ENCODE data around the gene ADAMTS19. TPM values are rescaled to one million over a fixed set of nuclear protein-coding genes. Genes with fewer than 3 reads are reported as not detected.

Gene ADAMTS19
- polyA plus RNA-seq, 3 donors = 0.01 to 0.06 TPM; not detected in 1

DNA sequence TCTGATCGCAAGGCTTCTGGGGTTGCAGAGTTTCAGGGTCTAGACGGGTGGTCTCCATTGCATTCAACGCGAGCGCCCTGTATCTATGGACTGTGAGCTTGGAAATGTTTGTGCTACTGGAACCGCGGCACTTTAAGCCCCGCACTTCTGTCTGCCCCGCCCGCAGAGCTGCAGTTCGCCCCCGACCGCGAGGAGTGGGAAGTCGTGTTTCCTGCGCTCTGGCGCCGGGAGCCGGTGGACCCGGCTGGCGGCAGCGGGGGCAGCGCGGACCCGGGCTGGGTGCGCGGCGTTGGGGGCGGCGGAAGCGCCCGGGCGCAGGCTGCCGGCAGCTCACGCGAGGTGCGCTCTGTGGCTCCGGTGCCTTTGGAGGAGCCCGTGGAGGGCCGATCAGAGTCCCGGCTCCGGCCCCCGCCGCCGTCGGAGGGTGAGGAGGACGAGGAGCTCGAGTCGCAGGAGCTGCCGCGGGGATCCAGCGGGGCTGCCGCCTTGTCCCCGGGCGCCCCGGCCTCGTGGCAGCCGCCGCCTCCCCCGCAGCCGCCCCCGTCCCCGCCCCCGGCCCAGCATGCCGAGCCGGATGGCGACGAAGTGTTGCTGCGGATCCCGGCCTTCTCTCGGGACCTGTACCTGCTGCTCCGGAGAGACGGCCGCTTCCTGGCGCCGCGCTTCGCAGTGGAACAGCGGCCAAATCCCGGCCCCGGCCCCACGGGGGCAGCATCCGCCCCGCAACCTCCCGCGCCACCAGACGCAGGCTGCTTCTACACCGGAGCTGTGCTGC is 1.0 kb downstream of the ADAMTS19 start:
- 1 to 2% (median 2%) methylated on average over 75 to 88 of the region's 88 CpGs for WGBS, 3 donors
- H3K27ac ChIP-seq (ENCODE audit: low read depth, low read length) = no peak overlapping the region

GRCh38 chr5:129461711-129462332 is 1.7 kb downstream of the ADAMTS19 start:
- no peak overlapping the region for H3K27ac ChIP-seq (ENCODE audit: low read depth, low read length)
- 44 to 53% (median 46%) methylated on average over 13 of the region's 13 CpGs for WGBS, 3 donors

DNA sequence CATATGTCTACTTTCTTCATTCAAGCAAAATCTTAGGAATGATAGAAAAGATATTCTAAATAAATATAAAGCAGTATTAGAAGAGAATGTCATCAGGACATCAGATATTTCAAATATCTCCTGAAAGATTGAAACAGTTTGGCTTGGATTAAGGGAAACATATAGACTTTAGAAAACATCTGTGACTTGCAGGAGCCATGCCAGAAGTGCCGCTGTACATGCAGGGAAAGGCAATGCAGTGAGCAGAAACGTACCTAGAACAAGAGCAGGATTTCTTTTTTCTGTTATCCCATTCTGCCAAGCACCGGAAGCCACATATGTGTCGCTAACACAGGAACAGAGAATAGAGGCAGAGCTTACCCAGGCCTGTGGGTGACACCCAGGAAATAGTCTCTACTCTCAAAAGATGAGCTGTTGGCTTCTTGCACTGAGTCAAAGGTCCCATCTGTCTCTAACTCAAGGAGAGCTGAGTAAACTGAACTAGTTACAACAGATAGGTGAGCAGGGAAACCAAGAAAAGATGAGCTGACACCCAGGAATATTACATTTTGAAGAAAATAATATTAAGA is 5.8 kb downstream of the ADAMTS19 start:
- 87 to 94% (median 88%) methylated on average over 4 of the region's 4 CpGs for WGBS, 3 donors
- H3K27ac ChIP-seq (ENCODE audit: low read depth, low read length) = no peak overlapping the region

- H3K27ac ChIP-seq (ENCODE audit: low read depth, low read length) = no peak overlapping the region
- WGBS, 3 donors = 70 to 79% (median 70%) methylated on average over 2 of the region's 2 CpGs
These were observed 14.4 kb downstream of the ADAMTS19 start for GRCh38 chr5:129474544-129474943.

DNA sequence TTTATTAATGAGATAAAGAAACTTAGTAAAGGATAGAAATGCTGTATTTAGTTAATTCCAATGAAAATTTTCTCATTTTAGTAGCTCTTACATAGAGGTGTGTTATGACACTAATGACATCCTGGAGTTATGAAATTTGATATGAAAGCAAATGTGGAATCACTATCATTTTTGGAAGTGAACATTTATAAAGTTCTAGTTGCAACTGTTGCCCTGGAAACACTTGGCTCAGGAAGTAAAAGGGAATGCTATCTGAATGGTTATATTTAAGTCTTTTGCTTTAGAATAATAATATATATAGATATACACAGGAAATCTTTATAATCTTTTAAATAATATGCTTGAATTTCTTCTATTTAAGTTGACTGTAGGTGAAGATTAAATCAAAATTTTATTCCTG is 16.7 kb downstream of the ADAMTS19 start:
- H3K27ac ChIP-seq (ENCODE audit: low read depth, low read length) = no peak overlapping the region

- 41 to 59% (median 50%) methylated on average over 1 of the region's 1 CpG for WGBS, 3 donors
- H3K27ac ChIP-seq (ENCODE audit: low read depth, low read length) = no peak overlapping the region
These were observed 17.4 kb downstream of the ADAMTS19 start for GRCh38 chr5:129477532-129477931.

DNA sequence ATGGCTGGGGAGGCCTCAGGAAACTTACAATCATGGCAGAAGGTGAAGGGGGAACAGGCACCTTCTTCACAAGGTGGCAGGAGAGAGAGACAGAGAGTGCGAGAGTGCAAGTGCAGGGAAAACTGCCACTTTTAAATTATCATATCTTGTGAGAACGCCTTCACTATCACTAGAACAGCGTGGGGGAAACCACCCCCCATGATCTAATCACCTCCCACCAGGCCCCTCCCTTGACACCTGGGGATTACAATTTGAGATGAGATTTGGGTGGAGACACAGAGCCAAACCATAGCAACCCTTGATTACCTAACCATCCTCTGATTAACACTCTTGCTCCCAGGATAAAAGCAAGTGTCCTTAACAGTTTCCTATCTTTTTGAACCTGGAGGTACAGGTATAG is 21.1 kb downstream of the ADAMTS19 start:
- 74 to 81% (median 75%) methylated on average over 3 of the region's 3 CpGs for WGBS, 3 donors
- no peak overlapping the region for H3K27ac ChIP-seq (ENCODE audit: low read depth, low read length)

GRCh38 chr5:129496421-129496820 is 36.3 kb downstream of the ADAMTS19 start:
- H3K27ac ChIP-seq (ENCODE audit: low read depth, low read length) = no peak overlapping the region

DNA sequence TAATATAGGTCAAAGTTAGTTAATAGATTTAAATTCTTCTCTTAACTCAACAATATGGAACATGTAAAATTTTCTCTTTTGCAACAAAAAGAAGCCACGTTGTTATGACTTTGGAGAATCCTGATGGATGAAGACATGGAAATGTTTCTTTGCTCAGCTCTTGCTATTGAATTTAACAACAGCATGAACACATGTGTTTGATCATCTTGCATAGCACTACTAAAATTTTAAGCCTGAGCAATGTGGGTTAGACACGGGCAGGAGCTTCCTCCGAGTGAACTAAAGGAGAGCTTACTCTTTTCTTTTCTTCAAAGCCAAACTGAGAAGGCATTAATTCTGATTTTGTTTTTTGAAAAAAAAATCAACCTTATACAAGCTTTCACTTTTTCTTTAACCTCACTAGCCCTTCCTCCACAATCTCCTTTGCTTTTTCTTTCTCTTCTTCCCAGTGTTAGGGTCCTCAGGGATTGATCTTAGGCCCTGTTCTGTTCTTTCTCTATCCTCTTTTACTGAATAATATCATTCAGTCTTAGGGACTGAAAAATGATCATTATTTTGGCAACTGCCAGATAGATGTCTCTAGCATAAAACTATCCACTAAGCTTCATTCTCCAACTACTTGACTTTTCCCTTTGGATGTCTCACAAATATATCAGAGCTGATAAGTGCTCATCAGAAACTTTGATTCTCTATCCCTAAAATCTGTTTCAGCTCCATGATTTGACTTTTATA is 36.9 kb downstream of the ADAMTS19 start:
- 54 to 71% (median 57%) methylated on average over 3 of the region's 3 CpGs for WGBS, 3 donors
- no peak overlapping the region for H3K27ac ChIP-seq (ENCODE audit: low read depth, low read length)

GRCh38 chr5:129499208-129499852 is 39.2 kb downstream of the ADAMTS19 start:
- no peak overlapping the region for H3K27ac ChIP-seq (ENCODE audit: low read depth, low read length)

DNA sequence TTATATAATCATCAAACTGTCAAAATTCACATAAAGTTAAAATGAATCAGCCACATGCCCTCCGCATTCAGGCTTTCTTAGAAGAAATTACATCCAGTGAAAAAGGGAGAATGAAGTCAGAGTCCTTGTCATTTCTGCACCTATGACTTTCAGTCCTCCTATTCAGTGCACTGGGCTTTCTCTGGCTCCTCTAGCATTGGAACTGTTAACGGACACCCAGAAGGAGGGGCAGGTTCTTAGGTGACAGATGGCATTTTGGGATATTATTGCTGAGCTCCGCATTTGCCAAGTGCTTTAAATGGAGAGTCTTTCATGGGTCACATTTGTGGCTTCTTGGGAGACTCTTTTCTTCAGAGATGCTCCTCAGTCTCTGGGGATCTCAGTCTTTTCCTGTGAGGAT is 40.0 kb downstream of the ADAMTS19 start:
- no peak overlapping the region for H3K27ac ChIP-seq (ENCODE audit: low read depth, low read length)
- 85 to 91% (median 85%) methylated on average over 3 of the region's 3 CpGs for WGBS, 3 donors

- 90 to 97% (median 96%) methylated on average over 1 of the region's 1 CpG for WGBS, 3 donors
These were observed 46.0 kb downstream of the ADAMTS19 start for GRCh38 chr5:129506086-129506485.

GRCh38 chr5:129506950-129507349 is 46.9 kb downstream of the ADAMTS19 start:
- no peak overlapping the region for H3K27ac ChIP-seq (ENCODE audit: low read depth, low read length)

More at GRCh38 chr5:129506086-129506485, 46.0 kb downstream of the ADAMTS19 start:
- H3K27ac ChIP-seq (ENCODE audit: low read depth, low read length) = no peak overlapping the region

DNA sequence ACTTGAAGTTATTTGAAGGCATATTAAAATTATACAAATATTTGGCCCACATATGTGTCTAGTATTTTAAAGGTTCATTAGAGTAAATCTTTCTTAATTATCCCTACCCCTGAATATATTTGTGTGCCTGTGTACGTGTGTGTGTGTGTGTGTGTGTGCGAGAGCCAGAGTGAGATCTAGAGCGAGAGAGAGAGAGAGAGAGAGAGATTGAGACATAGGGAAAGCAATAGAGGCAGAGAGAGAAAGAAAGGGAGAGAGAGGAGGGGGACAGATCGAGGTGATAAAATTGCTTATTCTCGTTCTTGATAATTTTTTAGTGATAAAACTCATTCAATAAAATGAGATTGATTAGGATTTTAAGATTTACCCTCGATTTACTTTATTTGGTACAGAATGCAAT is 47.4 kb downstream of the ADAMTS19 start:
- H3K27ac ChIP-seq (ENCODE audit: low read depth, low read length) = no peak overlapping the region
- WGBS, 3 donors = 75 to 87% (median 86%) methylated on average over 6 of the region's 6 CpGs

DNA sequence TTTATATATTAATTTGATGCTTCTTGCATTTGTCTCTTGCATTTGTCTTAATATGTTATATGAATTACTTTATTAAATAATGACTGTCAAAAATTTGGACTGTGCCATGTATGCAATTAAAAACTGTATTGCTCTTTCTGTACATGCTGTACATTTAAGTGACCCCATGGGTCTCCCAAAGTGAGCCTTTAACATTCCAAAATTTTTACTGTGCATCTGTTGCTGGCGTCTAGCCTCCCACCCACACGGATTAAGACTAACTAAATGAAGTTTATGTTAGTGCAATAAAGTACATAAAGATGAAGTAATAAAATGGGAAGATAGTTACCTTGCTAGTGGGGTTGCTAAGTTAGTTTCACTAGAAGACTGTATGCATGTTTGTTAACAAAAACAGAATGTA is 48.5 kb downstream of the ADAMTS19 start:
- 70 to 83% (median 75%) methylated on average over 2 of the region's 2 CpGs for WGBS, 3 donors
- H3K27ac ChIP-seq (ENCODE audit: low read depth, low read length) = no peak overlapping the region

DNA sequence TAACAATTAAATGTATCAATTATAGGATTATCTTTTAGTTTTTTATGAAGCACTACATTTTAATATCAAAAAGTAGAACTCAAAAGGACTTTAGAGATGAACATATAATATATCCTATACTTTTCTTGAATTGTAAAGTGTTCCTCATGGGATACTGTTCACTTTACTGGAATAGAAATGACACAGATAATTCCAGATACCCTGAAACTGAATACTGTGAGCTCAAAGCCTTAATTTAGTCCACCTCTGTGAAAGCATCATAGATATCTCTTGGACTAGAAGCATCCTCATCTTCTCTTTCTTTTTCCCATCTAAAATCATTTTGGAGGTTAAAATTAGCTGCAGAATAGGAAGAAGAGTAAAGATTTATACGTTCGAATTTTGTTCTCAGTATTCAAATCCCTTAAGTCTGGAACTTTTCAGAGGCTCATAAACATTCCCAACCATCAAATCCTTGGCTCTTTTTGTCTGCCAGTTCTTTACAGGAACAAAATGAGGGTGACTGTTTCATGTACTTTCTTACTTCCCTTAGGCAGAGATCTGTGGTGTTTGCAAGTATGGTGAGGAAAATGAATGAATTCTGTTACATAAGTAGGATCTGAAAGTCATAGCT is 49.4 kb downstream of the ADAMTS19 start:
- WGBS, 3 donors = 58 to 87% (median 75%) methylated on average over 2 of the region's 2 CpGs
- H3K27ac ChIP-seq (ENCODE audit: low read depth, low read length) = no peak overlapping the region

GRCh38 chr5:129511291-129511690 is 51.2 kb downstream of the ADAMTS19 start:
- H3K27ac ChIP-seq (ENCODE audit: low read depth, low read length) = no peak overlapping the region

GRCh38 chr5:129541051-129541450 is 81.0 kb downstream of the ADAMTS19 start:
- 46 to 70% (median 58%) methylated on average over 3 of the region's 3 CpGs for WGBS, 3 donors
- no peak overlapping the region for H3K27ac ChIP-seq (ENCODE audit: low read depth, low read length)

Measured in adipose tissue (tissue), 3 donors.